ENCODE data around the gene COL23A1.
A peak's percentile ranks its signal among the peaks of the same experiment; 100 is the strongest.

Gene COL23A1

GRCh38 chr5:178590141-178590923 lies at the start of gene COL23A1:
Gene COL23A1, minus strand, starts transcription at chr5:178590393.
- H3K27me3 ChIP-seq (ENCODE audit: control insufficient read depth in 1 of 2, insufficient read depth in 2 of 2, low read length in 2 of 2) = peaks cover 0 to 26% of the 10 kb centered on the region in 2 donors

GRCh38 chr5:178637356-178638074 lies 47.3 kb upstream of the COL23A1 start:
- Histone ChIP-seq H3K4me3 (ENCODE audit: low read depth in 1 of 2, low read length in 2 of 2) (no peak overlapping the region), H3K9me3 (ENCODE audit: low read length) (no peaks in the 10 kb centered on the region), H3K27ac (ENCODE audit: low read depth, low read length) (no peak overlapping the region), H3K27me3 (ENCODE audit: control insufficient read depth in 1 of 2, insufficient read depth in 2 of 2, low read length in 2 of 2) (no peaks in the 10 kb centered on the region), H3K36me3 (ENCODE audit: insufficient read depth, low read length) (no peaks in the 10 kb centered on the region), H3K4me1 (ENCODE audit: insufficient read depth, low read length) (no peaks in the 10 kb centered on the region), H3K9ac (ENCODE audit: low read length) (no peak overlapping the region)

More at GRCh38 chr5:178590141-178590923, at the start of gene COL23A1:
- H3K36me3 ChIP-seq (ENCODE audit: insufficient read depth, low read length) = no peaks in the 10 kb centered on the region
- no peaks in the 10 kb centered on the region for H3K9me3 ChIP-seq (ENCODE audit: low read length)
- no peak within 1 kb of the TSS for H3K27ac ChIP-seq (ENCODE audit: low read depth, low read length)
- H3K4me1 ChIP-seq (ENCODE audit: insufficient read depth, low read length) = peaks cover 5% of the 10 kb centered on the region
- peak within 1 kb of the TSS; percentile 57 to 58 for H3K4me3 ChIP-seq (ENCODE audit: low read depth in 1 of 2, low read length in 2 of 2)
- H3K9ac ChIP-seq (ENCODE audit: low read length) = no peak within 1 kb of the TSS

- no peak overlapping the region for H3K27ac ChIP-seq (ENCODE audit: low read depth, low read length)
- no peaks in the 10 kb centered on the region for H3K27me3 ChIP-seq (ENCODE audit: control insufficient read depth in 1 of 2, insufficient read depth in 2 of 2, low read length in 2 of 2)
- no peaks in the 10 kb centered on the region for H3K36me3 ChIP-seq (ENCODE audit: insufficient read depth, low read length)
- no peaks in the 10 kb centered on the region for H3K4me1 ChIP-seq (ENCODE audit: insufficient read depth, low read length)
- H3K9me3 ChIP-seq (ENCODE audit: low read length) = no peaks in the 10 kb centered on the region
- no peak overlapping the region for H3K9ac ChIP-seq (ENCODE audit: low read length)
- H3K4me3 ChIP-seq (ENCODE audit: low read depth in 1 of 2, low read length in 2 of 2) = no peak overlapping the region
Measured at GRCh38 chr5:178632285-178632684, 42.1 kb upstream of the COL23A1 start.

- Histone ChIP-seq H3K27ac (ENCODE audit: low read depth, low read length) (no peak overlapping the region), H3K4me3 (ENCODE audit: low read depth in 1 of 2, low read length in 2 of 2) (no peak overlapping the region), H3K36me3 (ENCODE audit: insufficient read depth, low read length) (no peaks in the 10 kb centered on the region), H3K9me3 (ENCODE audit: low read length) (no peaks in the 10 kb centered on the region), H3K9ac (ENCODE audit: low read length) (no peak overlapping the region), H3K4me1 (ENCODE audit: insufficient read depth, low read length) (no peaks in the 10 kb centered on the region), H3K27me3 (ENCODE audit: control insufficient read depth in 1 of 2, insufficient read depth in 2 of 2, low read length in 2 of 2) (no peaks in the 10 kb centered on the region)
Measured at GRCh38 chr5:178630951-178631350, 40.8 kb upstream of the COL23A1 start.

- H3K4me3 ChIP-seq (ENCODE audit: low read depth in 1 of 2, low read length in 2 of 2) = no peak overlapping the region
- no peaks in the 10 kb centered on the region for H3K27me3 ChIP-seq (ENCODE audit: control insufficient read depth in 1 of 2, insufficient read depth in 2 of 2, low read length in 2 of 2)
- no peaks in the 10 kb centered on the region for H3K9me3 ChIP-seq (ENCODE audit: low read length)
- no peak overlapping the region for H3K9ac ChIP-seq (ENCODE audit: low read length)
- peaks cover 2% of the 10 kb centered on the region for H3K4me1 ChIP-seq (ENCODE audit: insufficient read depth, low read length)
- H3K36me3 ChIP-seq (ENCODE audit: insufficient read depth, low read length) = no peaks in the 10 kb centered on the region
- H3K27ac ChIP-seq (ENCODE audit: low read depth, low read length) = no peak overlapping the region
Measured at GRCh38 chr5:178630475-178630930, 40.3 kb upstream of the COL23A1 start.

- H3K36me3 ChIP-seq (ENCODE audit: insufficient read depth, low read length) = peaks cover 9% of the 10 kb centered on the region
- peak overlapping the region; percentile 31 for H3K27ac ChIP-seq (ENCODE audit: low read depth, low read length)
- H3K4me1 ChIP-seq (ENCODE audit: insufficient read depth, low read length) = peaks cover 30% of the 10 kb centered on the region
- no peaks in the 10 kb centered on the region for H3K9me3 ChIP-seq (ENCODE audit: low read length)
- no peaks in the 10 kb centered on the region for H3K27me3 ChIP-seq (ENCODE audit: control insufficient read depth in 1 of 2, insufficient read depth in 2 of 2, low read length in 2 of 2)
- peak overlapping the region; percentile 48 to 62 for H3K4me3 ChIP-seq (ENCODE audit: low read depth in 1 of 2, low read length in 2 of 2)
- no peak overlapping the region for H3K9ac ChIP-seq (ENCODE audit: low read length)
Measured at GRCh38 chr5:178627259-178627598, 37.0 kb upstream of the COL23A1 start.

GRCh38 chr5:178626484-178627258 lies 36.5 kb upstream of the COL23A1 start, which contains the start of gene CLK4:
Gene CLK4, minus strand, starts transcription at chr5:178627050. Its CDS starts 3,634 bp downstream, at chr5:178623416.
- Histone ChIP-seq H3K9ac (ENCODE audit: low read length) (peak within 1 kb of the TSS; percentile 81), H3K9me3 (ENCODE audit: low read length) (no peaks in the 10 kb centered on the region), H3K4me3 (ENCODE audit: low read depth in 1 of 2, low read length in 2 of 2) (peak within 1 kb of the TSS; percentile 81 to 99), H3K27me3 (ENCODE audit: control insufficient read depth in 1 of 2, insufficient read depth in 2 of 2, low read length in 2 of 2) (no peaks in the 10 kb centered on the region), H3K4me1 (ENCODE audit: insufficient read depth, low read length) (peaks cover 30% of the 10 kb centered on the region), H3K27ac (ENCODE audit: low read depth, low read length) (peak within 1 kb of the TSS; percentile 89), H3K36me3 (ENCODE audit: insufficient read depth, low read length) (peaks cover 14% of the 10 kb centered on the region)

- Histone ChIP-seq H3K27me3 (ENCODE audit: control insufficient read depth in 1 of 2, insufficient read depth in 2 of 2, low read length in 2 of 2) (no peaks in the 10 kb centered on the region), H3K36me3 (ENCODE audit: insufficient read depth, low read length) (peaks cover 17% of the 10 kb centered on the region), H3K27ac (ENCODE audit: low read depth, low read length) (peak overlapping the region; percentile 89), H3K4me3 (ENCODE audit: low read depth in 1 of 2, low read length in 2 of 2) (peak overlapping the region; percentile 81 to 99), H3K4me1 (ENCODE audit: insufficient read depth, low read length) (peaks cover 30% of the 10 kb centered on the region), H3K9me3 (ENCODE audit: low read length) (no peaks in the 10 kb centered on the region), H3K9ac (ENCODE audit: low read length) (peak overlapping the region; percentile 81)
Measured at GRCh38 chr5:178625679-178626483, 35.7 kb upstream of the COL23A1 start.

GRCh38 chr5:178624631-178625546 lies 34.7 kb upstream of the COL23A1 start:
- H3K9ac ChIP-seq (ENCODE audit: low read length) = peak overlapping the region; percentile 81
- H3K4me3 ChIP-seq (ENCODE audit: low read depth in 1 of 2, low read length in 2 of 2) = peak overlapping the region; percentile 41 to 99
- peak overlapping the region; percentile 23 for H3K27ac ChIP-seq (ENCODE audit: low read depth, low read length)

GRCh38 chr5:178622679-178623247 lies 32.6 kb upstream of the COL23A1 start:
- Histone ChIP-seq H3K9ac (ENCODE audit: low read length) (no peak overlapping the region), H3K9me3 (ENCODE audit: low read length) (no peaks in the 10 kb centered on the region), H3K4me3 (ENCODE audit: low read depth in 1 of 2, low read length in 2 of 2) (no peak overlapping the region), H3K36me3 (ENCODE audit: insufficient read depth, low read length) (peaks cover 38% of the 10 kb centered on the region), H3K27me3 (ENCODE audit: control insufficient read depth in 1 of 2, insufficient read depth in 2 of 2, low read length in 2 of 2) (no peaks in the 10 kb centered on the region), H3K27ac (ENCODE audit: low read depth, low read length) (no peak overlapping the region), H3K4me1 (ENCODE audit: insufficient read depth, low read length) (peaks cover 44% of the 10 kb centered on the region)

More at GRCh38 chr5:178624631-178625546, 34.7 kb upstream of the COL23A1 start:
- H3K36me3 ChIP-seq (ENCODE audit: insufficient read depth, low read length) = peaks cover 27% of the 10 kb centered on the region
- H3K4me1 ChIP-seq (ENCODE audit: insufficient read depth, low read length) = peaks cover 39% of the 10 kb centered on the region
- H3K9me3 ChIP-seq (ENCODE audit: low read length) = no peaks in the 10 kb centered on the region
- H3K27me3 ChIP-seq (ENCODE audit: control insufficient read depth in 1 of 2, insufficient read depth in 2 of 2, low read length in 2 of 2) = no peaks in the 10 kb centered on the region

All from muscle layer of colon (tissue), 2 donors.